Activated naive CD4-positive, alpha-beta T cell treated with anti-CD3 and anti-CD28 coated beads, Interleukin-2, amount 50 U/mL, for 72 hours (primary cell): ENCODE results near the gene SEMA4D. TPM values are rescaled to one million over a fixed set of nuclear protein-coding genes. Genes with fewer than 3 reads are reported as not detected.

Source experiments
- ATAC-seq, 2 donors: fragments of 150-1000 bp; cut with Tn5 transposase; 2 replicates each; pipeline ENCODE4 v1.10.0; 2021; ENCODE audit warnings: mild to moderate bottlenecking in 2 of 2, moderate library complexity in 2 of 2
- DNase-seq, 2 donors: peaks; one replicate each; pipeline ENCODE4 v3.0.0; 2021 to 2022; ENCODE audit warnings: low spot score in 2 of 2
- H3K27ac Mint-ChIP-seq, 2 donors: one replicate each; pipeline ENCODE4 v1.8.0; 2022; ENCODE audit warnings: mild to moderate bottlenecking in 2 of 2, mixed read lengths in 2 of 2
- H3K36me3 Mint-ChIP-seq, 2 donors: one replicate each; pipeline ENCODE4 v1.8.0; 2022; ENCODE audit warnings: mixed read lengths in 2 of 2
- H3K9me3 Mint-ChIP-seq, 2 donors: one replicate each; pipeline ENCODE4 v1.8.0; 2022; ENCODE audit warnings: mixed read lengths in 2 of 2
- total RNA-seq, 2 donors: library from RNA; stranded (reverse); gene quantifications; one replicate each; pipeline ENCODE4 v1.2.3, GENCODE V29; 2022

The SEMA4D gene
- total RNA-seq, 2 donors from 2014 or later, result 211 to 278 TPM

GRCh38 chr9:89532944-89533343 is 35.0 kb upstream of the SEMA4D start:
- DNase-seq (no peak), ATAC-seq (no peak)
- Mint-ChIP-seq H3K27ac (peak overlapping the region; percentile 15 to 92), H3K9me3 (peaks cover 4 to 7% of the 10 kb centered on the region in 2 donors), H3K36me3 (peaks cover 0 to 20% of the 10 kb centered on the region in 2 donors)

GRCh38 chr9:89532478-89532877 is 34.6 kb upstream of the SEMA4D start:
- Mint-ChIP-seq H3K36me3 (peaks cover 0 to 25% of the 10 kb centered on the region in 2 donors), H3K27ac (peak overlapping the region; percentile 15 to 92), H3K9me3 (peaks cover 4 to 12% of the 10 kb centered on the region in 2 donors)
- ATAC-seq, result peak; percentile 72 to 87
- DNase-seq, result peak in 1 of 2 donors; percentile 27

- H3K27ac Mint-ChIP-seq, result no peak overlapping the region
- DNase-seq, result no peak
- H3K36me3 Mint-ChIP-seq, result peaks cover 0 to 30% of the 10 kb centered on the region in 2 donors
- H3K9me3 Mint-ChIP-seq, result peaks cover 4 to 16% of the 10 kb centered on the region in 2 donors
- no peak for ATAC-seq
Observed at GRCh38 chr9:89531766-89532165, 33.9 kb upstream of the SEMA4D start.

GRCh38 chr9:89530726-89531125 is 32.8 kb upstream of the SEMA4D start:
- H3K9me3 Mint-ChIP-seq, result peaks cover 4 to 16% of the 10 kb centered on the region in 2 donors
- ATAC-seq (no peak), DNase-seq (no peak)
- peaks cover 0 to 30% of the 10 kb centered on the region in 2 donors for H3K36me3 Mint-ChIP-seq
- H3K27ac Mint-ChIP-seq, result no peak overlapping the region

- Mint-ChIP-seq H3K36me3 (peaks cover 0 to 30% of the 10 kb centered on the region in 2 donors), H3K9me3 (peaks cover 0 to 16% of the 10 kb centered on the region in 2 donors), H3K27ac (peak overlapping the region in 1 of 2 donors; percentile 10)
- ATAC-seq (peak; percentile 35 to 45), DNase-seq (no peak)
Observed at GRCh38 chr9:89529243-89530035, 31.5 kb upstream of the SEMA4D start.

GRCh38 chr9:89528540-89528939 is 30.6 kb upstream of the SEMA4D start:
- ATAC-seq (peak in 1 of 2 donors; percentile 17), DNase-seq (no peak)
- Mint-ChIP-seq H3K9me3 (peaks cover 0 to 16% of the 10 kb centered on the region in 2 donors), H3K36me3 (peaks cover 0 to 30% of the 10 kb centered on the region in 2 donors), H3K27ac (peak overlapping the region in 1 of 2 donors; percentile 27)

- no peak for DNase-seq
- Mint-ChIP-seq H3K9me3 (peaks cover 0 to 16% of the 10 kb centered on the region in 2 donors), H3K27ac (peak overlapping the region in 1 of 2 donors; percentile 27), H3K36me3 (peaks cover 0 to 30% of the 10 kb centered on the region in 2 donors)
- no peak for ATAC-seq
Observed at GRCh38 chr9:89528131-89528530, 30.2 kb upstream of the SEMA4D start.

GRCh38 chr9:89527084-89527483 is 29.2 kb upstream of the SEMA4D start:
- ATAC-seq (no peak), DNase-seq (no peak)
- peaks cover 0 to 30% of the 10 kb centered on the region in 2 donors for H3K36me3 Mint-ChIP-seq
- peak overlapping the region in 1 of 2 donors; percentile 93 for H3K27ac Mint-ChIP-seq
- peaks cover 0 to 16% of the 10 kb centered on the region in 2 donors for H3K9me3 Mint-ChIP-seq

- Mint-ChIP-seq H3K9me3 (peaks cover 0 to 16% of the 10 kb centered on the region in 2 donors), H3K36me3 (peaks cover 0 to 30% of the 10 kb centered on the region in 2 donors), H3K27ac (peak overlapping the region in 1 of 2 donors; percentile 93)
- ATAC-seq (no peak), DNase-seq (no peak)
Observed at GRCh38 chr9:89526667-89527066, 28.8 kb upstream of the SEMA4D start.

- DNase-seq, result no peak
- H3K9me3 Mint-ChIP-seq, result peaks cover 0 to 16% of the 10 kb centered on the region in 2 donors
- no peak for ATAC-seq
- peak overlapping the region; percentile 41 to 93 for H3K27ac Mint-ChIP-seq
- peaks cover 0 to 20% of the 10 kb centered on the region in 2 donors for H3K36me3 Mint-ChIP-seq
Observed at GRCh38 chr9:89525446-89526374, 27.8 kb upstream of the SEMA4D start.

GRCh38 chr9:89524963-89525362 is 27.1 kb upstream of the SEMA4D start:
- Mint-ChIP-seq H3K36me3 (peaks cover 0 to 17% of the 10 kb centered on the region in 2 donors), H3K9me3 (peaks cover 0 to 16% of the 10 kb centered on the region in 2 donors), H3K27ac (peak overlapping the region; percentile 1 to 93)
- ATAC-seq, result no peak
- no peak for DNase-seq

GRCh38 chr9:89523948-89524347 is 26.0 kb upstream of the SEMA4D start:
- Mint-ChIP-seq H3K27ac (peak overlapping the region; percentile 93 to 96), H3K9me3 (peaks cover 0 to 16% of the 10 kb centered on the region in 2 donors), H3K36me3 (peaks cover 0 to 17% of the 10 kb centered on the region in 2 donors)
- DNase-seq, result peak in 1 of 2 donors; percentile 31
- peak; percentile 19 to 40 for ATAC-seq

- ATAC-seq, result peak; percentile 1 to 3
Observed at GRCh38 chr9:89522959-89523285, 25.0 kb upstream of the SEMA4D start.

GRCh38 chr9:89522261-89522958 is 24.5 kb upstream of the SEMA4D start:
- H3K9me3 Mint-ChIP-seq, result peaks cover 0 to 4% of the 10 kb centered on the region in 2 donors
- DNase-seq (peak; percentile 69 to 80), ATAC-seq (peak; percentile 92 to 96)
- H3K27ac Mint-ChIP-seq, result peak overlapping the region; percentile 93 to 96
- H3K36me3 Mint-ChIP-seq, result peaks cover 0 to 4% of the 10 kb centered on the region in 2 donors

More at GRCh38 chr9:89522959-89523285, 25.0 kb upstream of the SEMA4D start:
- Mint-ChIP-seq H3K9me3 (peaks cover 0 to 9% of the 10 kb centered on the region in 2 donors), H3K27ac (peak overlapping the region; percentile 93 to 96), H3K36me3 (peaks cover 0 to 9% of the 10 kb centered on the region in 2 donors)
- no peak for DNase-seq

- peak in 1 of 2 donors; percentile 21 for ATAC-seq
- Mint-ChIP-seq H3K9me3 (no peaks in the 10 kb centered on the region), H3K27ac (peak overlapping the region; percentile 34 to 42), H3K36me3 (no peaks in the 10 kb centered on the region)
- DNase-seq, result no peak
Observed at GRCh38 chr9:89519366-89519805, 21.5 kb upstream of the SEMA4D start.
